Tibial nerve (tissue), 4 donors: ENCODE data around the gene LDLRAD1. TPM values are rescaled to one million over a fixed set of nuclear protein-coding genes. Genes with fewer than 3 reads are reported as not detected.
A peak's percentile ranks its signal among the peaks of the same experiment; 100 is the strongest.

Experiments used
- DNase-seq, 2 donors: peaks; one replicate each; pipeline ENCODE4 v3.0.0-alpha.2; 2019; ENCODE audit warnings: low spot score in 2 of 2
- H3K27ac ChIP-seq, 4 donors: fragments of 200-600 bp; sonication (generic) in 3 of 4; one replicate each; pipeline ENCODE4 v1.5.1; 2017 to 2019; ENCODE audit warnings: mild to moderate bottlenecking in 1 of 4
- H3K27me3 ChIP-seq, 2 donors: fragments of 200-600 bp; sonication (generic) in 1 of 2; one replicate each; pipeline versions ENCODE4 v1.5.1 to v1.6.0; 2017 to 2019
- H3K36me3 ChIP-seq, 3 donors: fragments of 200-600 bp; sonication (generic); one replicate each; pipeline ENCODE4 v1.5.1; 2018 to 2019
- H3K4me1 ChIP-seq, 4 donors: fragments of 200-600 bp; sonication (generic) in 3 of 4; one replicate each; pipeline ENCODE4 v1.5.1; 2017 to 2019
- H3K4me3 ChIP-seq, 4 donors: fragments of 200-600 bp; sonication (generic) in 3 of 4; one replicate each; pipeline ENCODE4 v1.5.1; 2017 to 2019; ENCODE audit warnings: mild to moderate bottlenecking in 1 of 4, moderate library complexity in 1 of 4
- H3K9me3 ChIP-seq, 4 donors: fragments of 200-600 bp; sonication (generic) in 3 of 4; one replicate each; pipeline ENCODE4 v1.5.1; 2017 to 2019
- EP300 ChIP-seq, 2 donors: sonication (generic); formaldehyde crosslinking; IDR thresholded peaks; one replicate each; pipeline ENCODE4 v1.6.1; 2017; ENCODE audit warnings: antibody characterized with exemption in 2 of 2, mild to moderate bottlenecking in 1 of 2
- POLR2A ChIP-seq, 2 donors: fragments of 450-650 bp; IDR thresholded peaks; one replicate each; pipeline ENCODE4 v1.6.1; 2017; ENCODE audit warnings: antibody characterized with exemption in 2 of 2, mild to moderate bottlenecking in 2 of 2, moderate library complexity in 2 of 2
- WGBS, 2 donors: methylation state at CpG; one replicate each; pipeline ENCODE4 v1.1.5; 2018; 5-methylcytosine and 5-hydroxymethylcytosine counted together
- total RNA-seq, 4 donors: library from RNA; depleted of rRNA; stranded (reverse); fragments of >200 nt; gene quantifications; one replicate each; pipeline ENCODE4 v1.1.0, GENCODE V29; 2016
- TF ChIP-seq, protein P1 (sequence below), 5 experiments: fragments of 200-600 bp in 3 of 5; fragments of 450-650 bp in 2 of 5; sonication (generic) in 3 of 5; IDR thresholded peaks; one replicate each; pipeline ENCODE4 v1.5.1; 2016 to 2019; ENCODE audit warnings: antibody characterized with exemption in 5 of 5, mild to moderate bottlenecking in 3 of 5, moderate library complexity in 2 of 5

LDLRAD1 gene, protein sequence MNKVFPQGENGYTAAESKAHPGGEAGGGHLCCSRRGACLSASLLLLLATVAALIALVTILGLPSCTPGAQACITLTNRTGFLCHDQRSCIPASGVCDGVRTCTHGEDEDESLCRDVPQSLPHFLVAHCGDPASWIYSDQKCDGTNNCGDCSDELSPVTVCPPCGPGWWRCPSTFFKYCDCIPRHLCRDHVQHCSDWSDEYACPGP
- total RNA-seq: not detected

DNA sequence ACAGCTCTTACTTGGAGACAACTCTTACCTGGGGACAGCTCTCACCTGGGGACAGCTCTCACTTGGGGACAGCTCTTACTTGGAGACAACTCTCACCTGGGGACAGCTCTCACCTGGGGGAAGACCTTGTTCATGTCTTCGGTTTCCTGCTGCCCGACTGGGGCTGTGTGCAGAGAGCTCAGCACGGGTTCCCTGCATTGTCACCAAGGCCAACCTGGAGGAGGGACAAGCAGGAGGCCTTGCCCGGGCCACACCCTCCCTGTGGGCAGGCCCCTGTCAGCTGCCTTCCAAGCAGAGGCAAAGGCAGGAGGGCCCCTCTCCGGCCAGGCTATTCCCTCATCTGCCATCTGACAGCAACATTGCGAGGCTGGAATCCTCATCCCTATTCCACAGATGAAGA lies at the start of gene LDLRAD1:
Gene LDLRAD1, minus strand, starts transcription at position 208 of the 400 bp plus-strand sequence. Its CDS starts 74 bp downstream, at position 134.
- no peak within 1 kb of the TSS for H3K4me3 ChIP-seq
- DNase-seq: no peak
- TF ChIP-seq POLR2A (IDR thresholded peaks at IDR 0.05): no peak
- no peak for TF ChIP-seq EP300 (IDR thresholded peaks at IDR 0.05)
- TF ChIP-seq, protein P1, sequence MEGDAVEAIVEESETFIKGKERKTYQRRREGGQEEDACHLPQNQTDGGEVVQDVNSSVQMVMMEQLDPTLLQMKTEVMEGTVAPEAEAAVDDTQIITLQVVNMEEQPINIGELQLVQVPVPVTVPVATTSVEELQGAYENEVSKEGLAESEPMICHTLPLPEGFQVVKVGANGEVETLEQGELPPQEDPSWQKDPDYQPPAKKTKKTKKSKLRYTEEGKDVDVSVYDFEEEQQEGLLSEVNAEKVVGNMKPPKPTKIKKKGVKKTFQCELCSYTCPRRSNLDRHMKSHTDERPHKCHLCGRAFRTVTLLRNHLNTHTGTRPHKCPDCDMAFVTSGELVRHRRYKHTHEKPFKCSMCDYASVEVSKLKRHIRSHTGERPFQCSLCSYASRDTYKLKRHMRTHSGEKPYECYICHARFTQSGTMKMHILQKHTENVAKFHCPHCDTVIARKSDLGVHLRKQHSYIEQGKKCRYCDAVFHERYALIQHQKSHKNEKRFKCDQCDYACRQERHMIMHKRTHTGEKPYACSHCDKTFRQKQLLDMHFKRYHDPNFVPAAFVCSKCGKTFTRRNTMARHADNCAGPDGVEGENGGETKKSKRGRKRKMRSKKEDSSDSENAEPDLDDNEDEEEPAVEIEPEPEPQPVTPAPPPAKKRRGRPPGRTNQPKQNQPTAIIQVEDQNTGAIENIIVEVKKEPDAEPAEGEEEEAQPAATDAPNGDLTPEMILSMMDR (IDR thresholded peaks at IDR 0.05): no peak
- H3K27me3 ChIP-seq: no peaks in the 10 kb centered on the region
- H3K9me3 ChIP-seq: no peaks in the 10 kb centered on the region
- WGBS, 2 donors: 45 to 47% methylated on average over 5 to 6 of the region's 6 CpGs
- H3K36me3 ChIP-seq: no peaks in the 10 kb centered on the region
- no peaks in the 10 kb centered on the region for H3K4me1 ChIP-seq
- no peak within 1 kb of the TSS for H3K27ac ChIP-seq

GRCh38 chr1:54064299-54064698 lies 46.3 kb upstream of the LDLRAD1 start:
- no peaks in the 10 kb centered on the region for H3K27me3 ChIP-seq
- no peak for DNase-seq
- TF ChIP-seq, protein P1 (IDR thresholded peaks at IDR 0.05): no peak
- TF ChIP-seq POLR2A (IDR thresholded peaks at IDR 0.05): no peak
- TF ChIP-seq EP300 (IDR thresholded peaks at IDR 0.05): no peak
- H3K9me3 ChIP-seq: no peaks in the 10 kb centered on the region
- no peak overlapping the region for H3K27ac ChIP-seq
- no peaks in the 10 kb centered on the region for H3K4me1 ChIP-seq
- 63 to 76% methylated on average over 5 of the region's 5 CpGs for WGBS, 2 donors
- no peak overlapping the region for H3K4me3 ChIP-seq
- H3K36me3 ChIP-seq: no peaks in the 10 kb centered on the region

- DNase-seq: no peak
- Histone ChIP-seq H3K9me3 (no peaks in the 10 kb centered on the region), H3K4me1 (peaks cover 0 to 49% (median 31%) of the 10 kb centered on the region in 4 donors), H3K4me3 (peak overlapping the region; percentile 59 to 81 (median 76)), H3K36me3 (peaks cover 0 to 11% (median 0%) of the 10 kb centered on the region in 3 donors), H3K27me3 (no peaks in the 10 kb centered on the region), H3K27ac (peak overlapping the region in 3 of 4 donors; percentile 95 to 96 (median 96))
- TF ChIP-seq, protein P1 (IDR thresholded peaks at IDR 0.05): no peak
- TF ChIP-seq POLR2A (IDR thresholded peaks at IDR 0.05) (no peak), EP300 (IDR thresholded peaks at IDR 0.05) (no peak)
- 40 to 46% methylated on average over 5 of the region's 5 CpGs for WGBS, 2 donors
These were observed 36.4 kb upstream of the LDLRAD1 start for GRCh38 chr1:54054438-54054749.

- Histone ChIP-seq H3K27me3 (no peaks in the 10 kb centered on the region), H3K4me1 (peaks cover 0 to 54% (median 31%) of the 10 kb centered on the region in 4 donors), H3K36me3 (peaks cover 0 to 11% (median 0%) of the 10 kb centered on the region in 3 donors), H3K27ac (peak overlapping the region; percentile 56 to 96 (median 96)), H3K4me3 (peak overlapping the region; percentile 59 to 81 (median 76)), H3K9me3 (no peaks in the 10 kb centered on the region)
- no peak for DNase-seq
- 8 to 13% methylated on average over 15 to 20 of the region's 21 CpGs for WGBS, 2 donors
- TF ChIP-seq, protein P1 (IDR thresholded peaks at IDR 0.05): no peak
- no peak for TF ChIP-seq POLR2A (IDR thresholded peaks at IDR 0.05)
- TF ChIP-seq EP300 (IDR thresholded peaks at IDR 0.05): no peak
These were observed 35.9 kb upstream of the LDLRAD1 start for GRCh38 chr1:54053745-54054437.
